K562 (cell line): ENCODE results near the gene ZNRF1. TPM values are rescaled to one million over a fixed set of nuclear protein-coding genes. Genes with fewer than 3 reads are reported as not detected.

ENCODE experiments used
- AFF1 ChIP-seq, 2 experiments: fragments of 450-650 bp; IDR thresholded peaks; 2 replicates each; pipeline ENCODE4 v1.6.1; 2018; ENCODE audit warnings: mild to moderate bottlenecking in 2 of 2, low read depth in 1 of 2; ENCODE audit not compliant: partially characterized antibody in 2 of 2
- CHAMP1 ChIP-seq: fragments of 450-650 bp; IDR thresholded peaks from 2 replicates; pipeline ENCODE4 v1.6.1; 2016; ENCODE audit warnings: mild to moderate bottlenecking
- ETV1 ChIP-seq: fragments of 450-650 bp; conservative IDR thresholded peaks from 2 replicates; pipeline ENCODE4 v1.6.1; 2016; ENCODE audit warnings: missing genetic modification characterization, control low read depth, low read depth, missing compliant biosample characterization
- HMBOX1 ChIP-seq: sonication (generic); IDR thresholded peaks from 2 replicates; pipeline ENCODE4 v1.6.1; 2016
- IRF2 ChIP-seq: sonication (generic); formaldehyde crosslinking; IDR thresholded peaks from 2 replicates; pipeline ENCODE4 v1.8.1; 2022; ENCODE audit warnings: mild to moderate bottlenecking, missing genetic modification reagents
- MXD1 ChIP-seq: fragments of 250-450 bp; sonication (Bioruptor Pico); IDR thresholded peaks from 2 replicates; pipeline ENCODE4 v1.8.0; 2021; ENCODE audit warnings: borderline replicate concordance, mild to moderate bottlenecking, moderate library complexity; ENCODE audit not compliant: poor library complexity, severe bottlenecking
- NONO ChIP-seq, 2 experiments: fragments of 200-400 bp in 1 of 2; fragments of 450-650 bp in 1 of 2; formaldehyde crosslinking in 1 of 2; IDR thresholded peaks; 2 replicates each; pipeline ENCODE4 v1.6.1; 2017; ENCODE audit warnings: low read depth in 2 of 2, mild to moderate bottlenecking in 2 of 2, moderate library complexity in 2 of 2, low read length in 1 of 2
- THAP12 ChIP-seq: fragments of 250-450 bp; sonication (Bioruptor Pico); IDR thresholded peaks from 2 replicates; pipeline ENCODE4 v1.9.0; 2021; ENCODE audit warnings: mild to moderate bottlenecking, inconsistent platforms
- ZBTB33 ChIP-seq: sonication (generic); formaldehyde crosslinking; IDR thresholded peaks from 2 replicates; pipeline ENCODE4 v1.8.1; 2023; ENCODE audit warnings: mild to moderate bottlenecking, missing genetic modification reagents
- polyA plus RNA-seq, 8 experiments: library from polyadenylated mRNA; depleted of rRNA in 4 of 8; stranded (reverse) in 5 of 8; unstranded in 3 of 8; fragments of >200 nt; fragmentation: Nextera tagmentation in 2 of 8; fragmentation: Illumina TruSeq in 1 of 8; extraction: Ambion mirVana in 2 of 8; extraction: Trizol in 1 of 8; gene quantifications; 2 replicates each; pipeline versions ENCODE4 v1.2.1 to v1.2.3, GENCODE V29; 2011 to 2014; ENCODE audit warnings: inconsistent platforms in 1 of 8, missing spikeins in 1 of 8
- total RNA-seq, 7 experiments: library from RNA; depleted of rRNA in 6 of 7; stranded (reverse); fragments of >200 nt in 6 of 7; fragmentation: Illumina TruSeq in 2 of 7; extraction: Trizol in 2 of 7; gene quantifications; 2 replicates each; pipeline versions ENCODE4 v1.2.1 to v1.2.3, GENCODE V29; 2011 to 2021; ENCODE audit warnings: low replicate concordance in 1 of 7

ZNRF1 gene
- total and polyA plus RNA-seq, 9 of the 15 experiments (the other 6 are each of a cell fraction or from before 2014, with no cell fraction given): 9.5 to 37.7 (median 20.0) TPM

GRCh38 chr16:75148311-75149195 lies 149.7 kb downstream of the ZNRF1 start, which contains the start of gene ZFP1 (continued):
- TF ChIP-seq AFF1 (IDR thresholded peaks at IDR 0.05; ENCODE audit: low read depth in 1 of 2, partially characterized antibody in 2 of 2) (peak in 1 of 2 experiments; percentile 93), HMBOX1 (no peak), THAP12 (CRISPR knock-in tag) (peak; percentile 36; the same call in 1 of the 2 replicates), ZBTB33 (CRISPR knock-in tag) (no peak), IRF2 (CRISPR knock-in tag) (no peak), MXD1 (CRISPR knock-in tag) (no peak), CHAMP1 (peak; percentile 30; the same call in 1 of the 2 replicates), ETV1 (tag) (no peak), NONO (IDR thresholded peaks at IDR 0.05; ENCODE audit: low read depth in 2 of 2, low read length in 1 of 2) (peak; percentile 23 to 32; a peak in 2 of 4 replicates)
